Epithelial cell of proximal tubule (primary cell): ENCODE measurements around the gene RTKN2. TPM values are rescaled to one million over a fixed set of nuclear protein-coding genes. Genes with fewer than 3 reads are reported as not detected.

Experiments used
- DNase-seq: peaks from one replicate; pipeline ENCODE4 v3.0.0-alpha.2; 2011; ENCODE audit warnings: low read depth
- H3K4me3 ChIP-seq: 2 replicates; pipeline ENCODE4 v1.5.1; 2011; ENCODE audit warnings: low read depth, mild to moderate bottlenecking, low read length
- CTCF ChIP-seq: conservative IDR thresholded peaks from 2 replicates; pipeline ENCODE4 v1.5.1; 2012; ENCODE audit warnings: low read depth, mild to moderate bottlenecking, low read length
- total RNA-seq: library from RNA; depleted of rRNA; stranded (reverse); fragments of >200 nt; gene quantifications from 2 replicates; pipeline ENCODE4 v1.2.3, GENCODE V29; 2015

Gene RTKN2
- total RNA-seq, 1 donor from 2014 or later: 7.1 TPM

DNA sequence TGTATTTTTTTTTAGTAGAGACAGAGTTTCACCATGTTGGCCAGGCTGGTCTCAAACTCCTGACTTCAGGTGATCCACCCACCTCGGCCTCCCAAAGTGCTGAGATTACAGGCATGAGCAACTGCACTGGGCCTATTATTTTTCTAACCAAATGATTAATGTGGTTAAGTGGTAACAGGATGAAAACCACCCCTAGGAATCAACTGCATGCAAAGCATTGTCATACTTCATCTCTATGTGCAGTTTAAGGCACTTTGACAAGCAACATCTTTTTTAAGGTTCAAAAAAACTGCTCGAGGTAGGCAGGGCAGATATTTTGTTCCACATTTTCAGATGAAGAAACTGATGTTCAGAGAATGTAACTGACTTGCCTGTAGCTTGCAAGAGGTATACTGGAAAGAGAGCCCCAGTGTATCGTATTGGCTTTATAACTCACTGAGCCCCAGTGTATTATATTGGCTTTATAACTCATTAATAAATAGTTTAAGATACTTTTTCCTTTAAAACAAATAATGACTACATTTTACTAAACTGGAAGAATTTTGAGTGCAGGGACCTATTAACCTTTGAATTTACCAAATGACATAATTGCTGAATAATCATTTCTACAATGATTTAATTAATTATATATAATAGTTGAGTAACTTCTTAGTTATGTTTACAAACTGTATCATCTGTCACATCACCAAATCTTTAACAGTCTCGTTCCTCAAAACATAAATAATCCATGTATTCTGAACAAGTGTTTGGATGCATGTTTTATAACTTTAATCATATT, 38.1 kb downstream of the RTKN2 start:
- DNase-seq: no peak
- no peak overlapping the region for H3K4me3 ChIP-seq
- TF ChIP-seq CTCF: no peak

DNA sequence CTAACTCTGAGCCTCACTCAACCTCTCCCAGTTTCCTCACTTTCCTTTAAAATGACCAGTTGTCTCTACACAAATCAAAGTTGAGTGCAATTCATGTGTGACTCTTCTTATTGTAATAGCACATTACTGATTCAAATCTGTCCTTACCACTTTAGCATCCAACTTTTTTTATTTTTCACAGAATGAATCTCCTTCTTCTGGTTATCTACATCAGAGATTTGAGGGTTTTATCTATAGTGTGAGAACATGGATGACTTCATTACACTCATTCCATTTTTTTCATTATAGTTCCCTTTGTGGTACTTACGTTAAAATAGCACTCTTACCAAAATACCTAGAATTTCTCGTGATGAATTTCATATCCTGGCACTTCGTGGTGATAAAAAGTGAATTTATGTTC, 43.3 kb downstream of the RTKN2 start:
- H3K4me3 ChIP-seq: no peak overlapping the region
- DNase-seq: no peak
- TF ChIP-seq CTCF: no peak

- no peak for TF ChIP-seq CTCF
- peak; percentile 55 for DNase-seq
- no peak overlapping the region for H3K4me3 ChIP-seq
Measured at GRCh38 chr10:62224606-62225005, 44.0 kb downstream of the RTKN2 start.

DNA sequence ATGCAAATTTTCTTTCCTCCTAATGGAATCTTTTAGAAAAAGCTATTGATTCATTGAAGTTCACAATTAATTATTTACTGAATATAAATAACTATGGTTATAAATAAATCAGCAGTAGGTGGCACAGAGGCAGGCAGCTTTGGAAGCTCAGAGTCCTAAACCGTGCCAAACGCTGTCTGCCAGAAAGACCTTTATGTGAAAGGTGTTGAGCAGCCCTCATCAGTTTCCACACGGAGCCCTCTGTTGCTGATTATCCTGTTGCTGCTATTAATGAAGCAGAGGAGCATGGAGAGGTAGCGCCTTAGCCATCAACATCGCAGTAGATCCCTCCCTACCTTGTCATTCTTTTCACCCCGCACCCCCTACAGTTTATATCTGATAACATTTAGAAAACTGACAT, 51.0 kb downstream of the RTKN2 start:
- TF ChIP-seq CTCF: no peak
- no peak overlapping the region for H3K4me3 ChIP-seq
- no peak for DNase-seq

DNA sequence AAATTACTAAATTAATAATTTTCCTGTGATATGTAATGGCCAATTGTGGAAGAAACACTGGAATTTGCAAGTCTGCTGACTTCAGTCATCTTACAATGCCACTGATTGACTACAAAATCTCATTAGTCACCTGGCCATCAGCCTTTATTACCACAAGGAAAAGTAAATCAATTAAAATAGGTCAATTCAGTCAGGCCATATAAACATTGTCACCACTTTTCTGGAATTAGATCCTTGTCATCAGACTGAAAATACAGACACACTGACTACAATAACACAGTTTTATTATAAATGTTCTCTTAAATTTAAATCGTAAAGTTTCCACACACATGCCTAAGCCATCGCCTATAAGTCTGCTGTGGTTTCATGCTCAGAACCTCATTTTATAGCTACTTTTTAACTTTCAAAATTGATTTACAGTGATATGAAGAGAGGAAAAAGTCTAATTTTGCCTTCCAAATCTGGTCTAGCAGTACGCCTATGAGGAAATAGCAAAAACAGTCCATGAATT, 54.2 kb downstream of the RTKN2 start:
- no peak overlapping the region for H3K4me3 ChIP-seq
- TF ChIP-seq CTCF: no peak
- no peak for DNase-seq

- no peak overlapping the region for H3K4me3 ChIP-seq
- no peak for TF ChIP-seq CTCF
- DNase-seq: no peak
Measured at GRCh38 chr10:62205750-62206399, 62.8 kb downstream of the RTKN2 start.
